Fibroblast of lung (primary cell): ENCODE results near the gene KCNMA1. TPM values are rescaled to one million over a fixed set of nuclear protein-coding genes. Genes with fewer than 3 reads are reported as not detected.

Source experiments
- DNase-seq, 2 donors: peaks; one replicate each; pipeline versions ENCODE4 v3.0.0 to v3.0.0-alpha.2; 2010; ENCODE audit warnings: low read depth in 2 of 2
- H2AFZ ChIP-seq: 2 replicates; pipeline ENCODE4 v1.5.1; 2012; ENCODE audit warnings: low read length, control low read depth, inconsistent platforms
- H3K27ac ChIP-seq: 2 replicates; pipeline ENCODE4 v1.5.1; 2011; ENCODE audit warnings: low read length, control low read depth; ENCODE audit not compliant: insufficient read depth
- H3K27me3 ChIP-seq: 2 replicates; pipeline ENCODE4 v1.5.1; 2011; ENCODE audit warnings: mild to moderate bottlenecking, low read length; ENCODE audit not compliant: control insufficient read depth, insufficient read depth
- H3K36me3 ChIP-seq: 2 replicates; pipeline ENCODE4 v1.5.1; 2011; ENCODE audit warnings: low read length; ENCODE audit not compliant: control insufficient read depth, insufficient read depth
- H3K4me1 ChIP-seq: 2 replicates; pipeline ENCODE4 v1.5.1; 2011; ENCODE audit warnings: low read length; ENCODE audit not compliant: control insufficient read depth, insufficient read depth; ENCODE audit errors: extremely low read depth
- H3K4me2 ChIP-seq: 2 replicates; pipeline ENCODE4 v1.5.1; 2011; ENCODE audit warnings: low read length, control low read depth; ENCODE audit not compliant: insufficient read depth; ENCODE audit errors: extremely low read depth
- H3K4me3 ChIP-seq, 4 experiments: fragments of 200-600 bp in 1 of 4; sonication (generic) in 1 of 4; replicated peaks in 1 of 4; 2 replicates each; pipeline ENCODE4 v1.5.1; 2011 to 2016; ENCODE audit warnings: low read length in 4 of 4, low read depth in 3 of 4, mild to moderate bottlenecking in 3 of 4, control low read depth in 2 of 4, inconsistent platforms in 1 of 4, mixed read lengths in 1 of 4; ENCODE audit not compliant: insufficient read depth in 1 of 4; ENCODE audit errors: control extremely low read depth in 1 of 4
- H3K79me2 ChIP-seq: 2 replicates; pipeline ENCODE4 v1.5.1; 2012; ENCODE audit warnings: mild to moderate bottlenecking, low read length, inconsistent platforms; ENCODE audit not compliant: control insufficient read depth, insufficient read depth
- H3K9ac ChIP-seq: 2 replicates; pipeline ENCODE4 v1.5.1; 2011; ENCODE audit warnings: mild to moderate bottlenecking, low read length, control low read depth; ENCODE audit not compliant: insufficient read depth
- H3K9me3 ChIP-seq: 2 replicates; pipeline ENCODE4 v1.5.1; 2012; ENCODE audit warnings: low read depth, low read length; ENCODE audit not compliant: control insufficient read depth, insufficient read depth
- H4K20me1 ChIP-seq: 2 replicates; pipeline ENCODE4 v1.5.1; 2011; ENCODE audit warnings: low read length; ENCODE audit not compliant: control insufficient read depth, insufficient read depth; ENCODE audit errors: extremely low read depth
- EZH2 ChIP-seq: IDR thresholded peaks from 2 replicates; pipeline ENCODE4 v1.5.1; 2012; ENCODE audit warnings: low read length, control low read depth, mild to moderate bottlenecking; ENCODE audit errors: missing control alignments
- polyA plus RNA-seq, 2 donors: library from polyadenylated mRNA; depleted of rRNA in 1 of 2; stranded (reverse) in 1 of 2; unstranded in 1 of 2; fragments of >200 nt; gene quantifications; 2 replicates each; pipeline ENCODE4 v1.2.1, GENCODE V29; 2011 to 2012; ENCODE audit warnings: missing spikeins in 1 of 2
- total RNA-seq: library from RNA; depleted of rRNA; stranded (reverse); fragments of >200 nt; gene quantifications from 2 replicates; pipeline ENCODE4 v1.2.1, GENCODE V29; 2014
- TF ChIP-seq, protein P1 (sequence below), 2 donors: IDR thresholded peaks in 1 of 2; conservative IDR thresholded peaks in 1 of 2; 1 replicate in 1 of 2; 2 replicates in 1 of 2; pipeline ENCODE4 v1.5.1; 2011 to 2012; ENCODE audit warnings: low read length in 2 of 2, control low read depth in 1 of 2, inconsistent platforms in 1 of 2, low read depth in 1 of 2, mild to moderate bottlenecking in 1 of 2

The KCNMA1 gene
- total and polyA plus RNA-seq, 2 donors (not counting 1 experiment from before 2014, with no cell fraction given), result 31.0 to 138 TPM

DNA sequence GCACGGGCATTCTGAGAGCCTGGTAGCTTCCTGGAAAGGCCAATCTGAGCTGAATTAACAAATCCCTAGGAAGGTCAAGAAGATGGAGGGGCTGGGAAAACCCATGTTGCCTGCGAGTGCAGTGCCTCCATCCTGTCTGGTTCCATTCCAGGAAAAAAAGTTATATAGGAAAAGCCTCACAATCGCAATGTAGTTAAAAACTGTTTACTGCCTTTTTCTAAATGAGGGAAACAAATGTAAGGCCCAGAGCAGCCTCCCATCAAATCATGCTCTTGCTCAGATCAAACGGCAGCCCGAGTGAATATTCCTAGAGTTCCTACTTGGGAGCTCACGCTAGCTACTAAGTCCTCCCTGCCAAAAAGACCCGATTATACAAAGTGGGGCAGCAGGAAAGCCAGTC is 179.9 kb downstream of the KCNMA1 start:
- peaks cover 2% of the 10 kb centered on the region for H3K4me1 ChIP-seq
- H3K4me2 ChIP-seq, result no peak overlapping the region
- no peaks in the 10 kb centered on the region for H3K36me3 ChIP-seq
- no peaks in the 10 kb centered on the region for H3K9me3 ChIP-seq
- no peak overlapping the region for H3K9ac ChIP-seq
- TF ChIP-seq, protein P1, sequence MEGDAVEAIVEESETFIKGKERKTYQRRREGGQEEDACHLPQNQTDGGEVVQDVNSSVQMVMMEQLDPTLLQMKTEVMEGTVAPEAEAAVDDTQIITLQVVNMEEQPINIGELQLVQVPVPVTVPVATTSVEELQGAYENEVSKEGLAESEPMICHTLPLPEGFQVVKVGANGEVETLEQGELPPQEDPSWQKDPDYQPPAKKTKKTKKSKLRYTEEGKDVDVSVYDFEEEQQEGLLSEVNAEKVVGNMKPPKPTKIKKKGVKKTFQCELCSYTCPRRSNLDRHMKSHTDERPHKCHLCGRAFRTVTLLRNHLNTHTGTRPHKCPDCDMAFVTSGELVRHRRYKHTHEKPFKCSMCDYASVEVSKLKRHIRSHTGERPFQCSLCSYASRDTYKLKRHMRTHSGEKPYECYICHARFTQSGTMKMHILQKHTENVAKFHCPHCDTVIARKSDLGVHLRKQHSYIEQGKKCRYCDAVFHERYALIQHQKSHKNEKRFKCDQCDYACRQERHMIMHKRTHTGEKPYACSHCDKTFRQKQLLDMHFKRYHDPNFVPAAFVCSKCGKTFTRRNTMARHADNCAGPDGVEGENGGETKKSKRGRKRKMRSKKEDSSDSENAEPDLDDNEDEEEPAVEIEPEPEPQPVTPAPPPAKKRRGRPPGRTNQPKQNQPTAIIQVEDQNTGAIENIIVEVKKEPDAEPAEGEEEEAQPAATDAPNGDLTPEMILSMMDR (conservative IDR thresholded peaks at IDR 0.05 in 1 of 2, IDR thresholded peaks at IDR 0.05 in 1 of 2; ENCODE audit: low read depth in 1 of 2, low read length in 2 of 2), result no peak
- no peak for TF ChIP-seq EZH2
- no peaks in the 10 kb centered on the region for H3K79me2 ChIP-seq
- H2AFZ ChIP-seq, result no peak overlapping the region
- DNase-seq, result no peak
- H3K4me3 ChIP-seq, result no peak overlapping the region
- H4K20me1 ChIP-seq, result no peaks in the 10 kb centered on the region
- H3K27me3 ChIP-seq, result no peaks in the 10 kb centered on the region
- H3K27ac ChIP-seq, result no peak overlapping the region

DNA sequence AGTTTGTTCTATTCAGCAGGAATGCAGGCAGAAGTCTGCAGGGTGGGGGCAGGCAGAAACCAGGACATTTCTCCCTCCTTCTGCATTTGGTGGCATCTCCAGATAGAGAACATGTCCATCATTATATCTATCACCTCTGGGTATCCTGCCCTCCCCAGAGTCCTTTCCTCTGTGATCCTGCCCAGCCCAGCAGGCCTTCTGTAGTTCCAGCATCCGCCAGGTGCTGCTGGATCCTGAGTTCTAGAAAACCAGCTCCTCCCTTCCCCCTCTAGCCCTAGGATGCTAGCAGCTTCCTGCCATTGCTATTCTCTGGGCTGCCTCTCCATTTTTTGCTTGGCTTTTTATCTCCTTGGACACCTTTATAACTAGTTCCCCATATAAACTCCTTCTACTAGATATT is 180.3 kb downstream of the KCNMA1 start:
- Histone ChIP-seq H3K4me2 (no peak overlapping the region), H3K4me1 (peaks cover 2% of the 10 kb centered on the region), H3K36me3 (no peaks in the 10 kb centered on the region), H3K4me3 (no peak overlapping the region), H3K27me3 (no peaks in the 10 kb centered on the region), H3K79me2 (no peaks in the 10 kb centered on the region), H4K20me1 (no peaks in the 10 kb centered on the region), H3K9ac (no peak overlapping the region), H3K27ac (no peak overlapping the region), H3K9me3 (no peaks in the 10 kb centered on the region), H2AFZ (no peak overlapping the region)
- DNase-seq, result no peak
- TF ChIP-seq, protein P1 (conservative IDR thresholded peaks at IDR 0.05 in 1 of 2, IDR thresholded peaks at IDR 0.05 in 1 of 2; ENCODE audit: low read depth in 1 of 2, low read length in 2 of 2), result no peak
- TF ChIP-seq EZH2, result no peak

DNA sequence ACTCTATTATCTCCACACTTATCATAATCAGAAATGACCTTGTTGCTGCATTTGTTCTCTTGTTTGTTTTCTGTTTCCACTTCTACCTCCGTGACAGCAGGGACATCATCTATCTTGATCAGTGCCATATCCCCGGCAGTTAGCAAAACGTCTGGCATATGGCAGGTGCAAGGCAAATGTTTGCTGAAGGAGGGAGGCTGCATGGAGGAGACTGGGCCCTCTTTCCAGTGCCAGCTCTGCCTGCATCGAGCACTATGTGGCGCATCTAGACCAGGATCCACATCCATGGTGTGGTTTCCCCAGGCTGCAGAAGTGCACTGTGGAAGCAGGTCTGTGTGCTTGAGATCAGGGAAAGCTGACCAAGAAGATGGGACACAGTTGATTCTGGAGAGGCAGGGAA is 181.2 kb downstream of the KCNMA1 start:
- H3K27me3 ChIP-seq, result no peaks in the 10 kb centered on the region
- TF ChIP-seq, protein P1 (conservative IDR thresholded peaks at IDR 0.05 in 1 of 2, IDR thresholded peaks at IDR 0.05 in 1 of 2; ENCODE audit: low read depth in 1 of 2, low read length in 2 of 2), result peak; percentile 6 to 15
- TF ChIP-seq EZH2, result no peak
- H3K9me3 ChIP-seq, result no peaks in the 10 kb centered on the region
- peaks cover 2% of the 10 kb centered on the region for H3K4me1 ChIP-seq
- no peak for DNase-seq
- no peak overlapping the region for H3K4me3 ChIP-seq
- no peak overlapping the region for H2AFZ ChIP-seq
- H3K27ac ChIP-seq, result no peak overlapping the region
- H3K36me3 ChIP-seq, result no peaks in the 10 kb centered on the region
- no peak overlapping the region for H3K4me2 ChIP-seq
- no peaks in the 10 kb centered on the region for H4K20me1 ChIP-seq
- H3K9ac ChIP-seq, result no peak overlapping the region
- no peaks in the 10 kb centered on the region for H3K79me2 ChIP-seq
